ENCODE results near the gene KIF3C. TPM values are rescaled to one million over a fixed set of nuclear protein-coding genes. Genes with fewer than 3 reads are reported as not detected.
A peak's percentile ranks its signal among the peaks of the same experiment; 100 is the strongest.
"Not testable (repeated sequence)": the region's sequence is repeated elsewhere in the genome, so short reads cannot be mapped to it uniquely, and the experiment has no call there.

KIF3C gene
- total and polyA plus RNA-seq, 5 experiments from 2014 or later, result 0.63 to 4.9 (median 1.1) TPM

GRCh38 chr2:26011609-26011989 is 29.3 kb upstream of the KIF3C start:
- H3K4me1 Mint-ChIP-seq, result peaks cover 0 to 6% (median 1%) of the 10 kb centered on the region in 4 donors
- POLR2A ChIA-PET, result no interaction called here
- no peak overlapping the region for H3K4me3 Mint-ChIP-seq
- no peak overlapping the region for H3K27ac Mint-ChIP-seq
- peaks cover 0 to 5% (median 0%) of the 10 kb centered on the region in 9 donors for H3K9me3 Mint-ChIP-seq
- no peaks in the 10 kb centered on the region for H3K27me3 Mint-ChIP-seq
- no peak for ATAC-seq
- no peak for DNase-seq
- peaks cover 0 to 3% (median 0%) of the 10 kb centered on the region in 3 donors for H3K36me3 Mint-ChIP-seq

- Mint-ChIP-seq H3K4me1 (peaks cover 0 to 6% (median 1%) of the 10 kb centered on the region in 4 donors), H3K27me3 (no peaks in the 10 kb centered on the region), H3K36me3 (peaks cover 0 to 3% (median 0%) of the 10 kb centered on the region in 3 donors), H3K4me3 (no peak overlapping the region), H3K9me3 (peaks cover 0 to 5% (median 0%) of the 10 kb centered on the region in 9 donors), H3K27ac (no peak overlapping the region)
- POLR2A ChIA-PET, result no interaction called here
- ATAC-seq (no peak), DNase-seq (no peak)
Measured at GRCh38 chr2:26010943-26011342, 28.6 kb upstream of the KIF3C start.

GRCh38 chr2:26009567-26009963 is 27.3 kb upstream of the KIF3C start:
- ATAC-seq, result no peak
- Mint-ChIP-seq H3K27ac (no peak overlapping the region), H3K9me3 (peaks cover 0 to 5% (median 0%) of the 10 kb centered on the region in 9 donors), H3K27me3 (no peaks in the 10 kb centered on the region), H3K36me3 (peaks cover 0 to 3% (median 0%) of the 10 kb centered on the region in 3 donors), H3K4me1 (peaks cover 0 to 6% (median 0%) of the 10 kb centered on the region in 4 donors), H3K4me3 (no peak overlapping the region)
- DNase-seq, result no peak
- POLR2A ChIA-PET, result no interaction called here

- no peak overlapping the region for H3K4me3 Mint-ChIP-seq
- peaks cover 0 to 5% (median 0%) of the 10 kb centered on the region in 9 donors for H3K9me3 Mint-ChIP-seq
- no peaks in the 10 kb centered on the region for H3K27me3 Mint-ChIP-seq
- H3K36me3 Mint-ChIP-seq, result peaks cover 0 to 3% (median 0%) of the 10 kb centered on the region in 3 donors
- peaks cover 0 to 6% (median 0%) of the 10 kb centered on the region in 4 donors for H3K4me1 Mint-ChIP-seq
- ATAC-seq (no peak), DNase-seq (no peak)
- no peak overlapping the region for H3K27ac Mint-ChIP-seq
- POLR2A ChIA-PET, result no interaction called here
Measured at GRCh38 chr2:26008851-26009566, 26.7 kb upstream of the KIF3C start.

- POLR2A ChIA-PET, result no interaction called here
- ATAC-seq (no peak), DNase-seq (no peak)
- Mint-ChIP-seq H3K4me1 (peaks cover 0 to 8% (median 0%) of the 10 kb centered on the region in 4 donors), H3K36me3 (peaks cover 0 to 3% (median 0%) of the 10 kb centered on the region in 3 donors), H3K27me3 (peaks cover 0 to 2% (median 0%) of the 10 kb centered on the region in 5 donors), H3K27ac (no peak overlapping the region), H3K9me3 (peaks cover 0 to 5% (median 0%) of the 10 kb centered on the region in 9 donors), H3K4me3 (no peak overlapping the region)
Measured at GRCh38 chr2:26008095-26008494, 25.8 kb upstream of the KIF3C start.

- Mint-ChIP-seq H3K4me3 (no peak overlapping the region), H3K27ac (peak overlapping the region in 1 of 10 donors; percentile 27), H3K27me3 (peaks cover 0 to 5% (median 0%) of the 10 kb centered on the region in 5 donors), H3K36me3 (no peaks in the 10 kb centered on the region), H3K4me1 (peaks cover 0 to 13% (median 0%) of the 10 kb centered on the region in 4 donors), H3K9me3 (no peaks in the 10 kb centered on the region)
- ATAC-seq (no peak), DNase-seq (no peak)
- POLR2A ChIA-PET, result no interaction called here
Measured at GRCh38 chr2:26002632-26003310, 20.5 kb upstream of the KIF3C start.

GRCh38 chr2:26001743-26002351 is 19.6 kb upstream of the KIF3C start:
- no peak for ATAC-seq
- Mint-ChIP-seq H3K27ac (no peak overlapping the region), H3K27me3 (peaks cover 0 to 5% (median 0%) of the 10 kb centered on the region in 5 donors), H3K4me3 (no peak overlapping the region), H3K4me1 (peaks cover 0 to 13% (median 0%) of the 10 kb centered on the region in 4 donors), H3K9me3 (no peaks in the 10 kb centered on the region), H3K36me3 (no peaks in the 10 kb centered on the region)
- DNase-seq, result no peak
- POLR2A ChIA-PET, result no interaction called here

GRCh38 chr2:26000561-26001082 is 18.3 kb upstream of the KIF3C start:
- ATAC-seq (no peak), DNase-seq (no peak)
- Mint-ChIP-seq H3K27ac (no peak overlapping the region), H3K9me3 (no peaks in the 10 kb centered on the region), H3K4me3 (no peak overlapping the region), H3K36me3 (no peaks in the 10 kb centered on the region), H3K4me1 (peaks cover 0 to 13% (median 0%) of the 10 kb centered on the region in 4 donors), H3K27me3 (peaks cover 0 to 5% (median 0%) of the 10 kb centered on the region in 5 donors)
- POLR2A ChIA-PET, result no interaction called here

GRCh38 chr2:25999406-25999805 is 17.1 kb upstream of the KIF3C start:
- H3K36me3 Mint-ChIP-seq, H3K4me3 Mint-ChIP-seq, ATAC-seq, POLR2A ChIA-PET, H3K9me3 Mint-ChIP-seq, DNase-seq, H3K27me3 Mint-ChIP-seq: not testable (repeated sequence)
- Mint-ChIP-seq H3K27ac (peak overlapping the region in 2 of 10 donors; percentile 22 to 38), H3K4me1 (peaks cover 0 to 13% (median 0%) of the 10 kb centered on the region in 4 donors)

- not testable (repeated sequence) for H3K27me3 Mint-ChIP-seq, H3K4me3 Mint-ChIP-seq, H3K9me3 Mint-ChIP-seq, ATAC-seq, H3K36me3 Mint-ChIP-seq, DNase-seq
- Mint-ChIP-seq H3K4me1 (peaks cover 0 to 13% (median 0%) of the 10 kb centered on the region in 4 donors), H3K27ac (peak overlapping the region in 1 of 10 donors; percentile 38)
- POLR2A ChIA-PET, result interaction anchor here (0.7 kb wide), 1 partner anchor 730 kb away, joined by 4 read pairs; no protein-coding TSS in a partner anchor
Measured at GRCh38 chr2:25998816-25999383, 16.6 kb upstream of the KIF3C start.

- Mint-ChIP-seq H3K9me3 (no peaks in the 10 kb centered on the region), H3K4me1 (peaks cover 2 to 8% (median 5%) of the 10 kb centered on the region in 4 donors), H3K27ac (peak overlapping the region in 1 of 10 donors; percentile 47), H3K36me3 (no peaks in the 10 kb centered on the region), H3K27me3 (no peaks in the 10 kb centered on the region), H3K4me3 (no peak overlapping the region)
- DNase-seq (no peak), ATAC-seq (no peak)
- POLR2A ChIA-PET, result interaction anchor here (0.7 kb wide), 1 partner anchor 38 kb away, joined by 3 read pairs; no protein-coding TSS in a partner anchor
Measured at GRCh38 chr2:25996844-25997243, 14.5 kb upstream of the KIF3C start.

- Mint-ChIP-seq H3K4me1 (peaks cover 2 to 15% (median 11%) of the 10 kb centered on the region in 4 donors), H3K27ac (no peak overlapping the region), H3K9me3 (no peaks in the 10 kb centered on the region), H3K36me3 (no peaks in the 10 kb centered on the region), H3K27me3 (no peaks in the 10 kb centered on the region), H3K4me3 (no peak overlapping the region)
- POLR2A ChIA-PET, result no interaction called here
- ATAC-seq (no peak), DNase-seq (no peak)
Measured at GRCh38 chr2:25994509-25994908, 12.2 kb upstream of the KIF3C start.

All from naive thymus-derived CD8-positive, alpha-beta T cell (primary cell).